GM21825 (cell line): Measurements from ENCODE around the gene MOCOS.
A peak's percentile ranks its signal among the peaks of the same experiment; 100 is the strongest.
"Not testable (repeated sequence)": the region's sequence is repeated elsewhere in the genome, so short reads cannot be mapped to it uniquely, and the experiment has no call there.

Experiments used
- ATAC-seq: cut with Tn5 transposase; IDR thresholded peaks from one replicate; pipeline ENCODE4 v1.9.1; 2021; ENCODE audit warnings: mild to moderate bottlenecking, moderate library complexity; ENCODE audit not compliant: unreplicated experiment

MOCOS gene

GRCh38 chr18:36187193-36187825 is at the start of gene MOCOS:
TSS of gene MOCOS (plus strand) at chr18:36187497. CDS start at chr18:36187540, 43 bp downstream.
- peak; percentile 60 for ATAC-seq

- no peak for ATAC-seq
These were observed 48.1 kb upstream of the MOCOS start for GRCh38 chr18:36139245-36139644.

GRCh38 chr18:36141576-36141975 is 45.7 kb upstream of the MOCOS start:
- no peak for ATAC-seq

- ATAC-seq, result no peak
These were observed 44.5 kb upstream of the MOCOS start for GRCh38 chr18:36142751-36143150.

GRCh38 chr18:36143391-36143790 is 43.9 kb upstream of the MOCOS start:
- no peak for ATAC-seq

- ATAC-seq, result peak; percentile 96
These were observed 37.6 kb upstream of the MOCOS start for GRCh38 chr18:36149514-36150289.

GRCh38 chr18:36152781-36153180 is 34.5 kb upstream of the MOCOS start:
- ATAC-seq, result no peak

GRCh38 chr18:36153203-36153602 is 34.1 kb upstream of the MOCOS start:
- ATAC-seq, result no peak

GRCh38 chr18:36153771-36154170 is 33.5 kb upstream of the MOCOS start:
- ATAC-seq, result no peak

GRCh38 chr18:36155851-36156757 is 31.2 kb upstream of the MOCOS start:
- ATAC-seq, result no peak

- ATAC-seq, result no peak
These were observed 29.9 kb upstream of the MOCOS start for GRCh38 chr18:36157441-36157840.

GRCh38 chr18:36158266-36158867 is 28.9 kb upstream of the MOCOS start:
- no peak for ATAC-seq

- no peak for ATAC-seq
These were observed 26.3 kb upstream of the MOCOS start for GRCh38 chr18:36160959-36161371.

- ATAC-seq, result no peak
These were observed 24.3 kb upstream of the MOCOS start for GRCh38 chr18:36162981-36163380.

GRCh38 chr18:36167692-36168218 is 19.5 kb upstream of the MOCOS start:
- no peak for ATAC-seq

- ATAC-seq, result not testable (repeated sequence)
These were observed 19.0 kb upstream of the MOCOS start for GRCh38 chr18:36168296-36168695.

GRCh38 chr18:36169938-36170337 is 17.4 kb upstream of the MOCOS start:
- no peak for ATAC-seq

GRCh38 chr18:36175481-36175880 is 11.8 kb upstream of the MOCOS start:
- no peak for ATAC-seq

GRCh38 chr18:36176177-36176584 is 11.1 kb upstream of the MOCOS start:
- ATAC-seq, result no peak

GRCh38 chr18:36176711-36177110 is 10.6 kb upstream of the MOCOS start:
- ATAC-seq, result no peak

- no peak for ATAC-seq
These were observed 9.4 kb upstream of the MOCOS start for GRCh38 chr18:36177913-36178312.
